Mesenchymal stem cell (in vitro differentiated cells and primary cell): Measurements from ENCODE around the gene SLC6A3.

Experiments
- DNase-seq: peaks from one replicate; pipeline ENCODE4 v3.0.0-alpha.2; 2013
- H2AFZ ChIP-seq: one replicate; pipeline ENCODE4 v1.6.1; 2013; ENCODE audit warnings: low read depth, mild to moderate bottlenecking, control low read depth, inconsistent platforms, low read length, moderate library complexity
- H2AK5ac ChIP-seq: 2 replicates; pipeline ENCODE4 v1.6.1; 2013; ENCODE audit warnings: low read length, moderate library complexity, mild to moderate bottlenecking, inconsistent platforms; ENCODE audit not compliant: severe bottlenecking
- H2BK120ac ChIP-seq: one replicate; pipeline ENCODE4 v1.6.1; 2013; ENCODE audit warnings: low read depth, mild to moderate bottlenecking, inconsistent platforms, low read length, moderate library complexity
- H2BK12ac ChIP-seq, 2 experiments: one replicate each; pipeline ENCODE4 v1.6.1; 2013; ENCODE audit warnings: inconsistent platforms in 2 of 2, low read length in 2 of 2, mild to moderate bottlenecking in 2 of 2, moderate library complexity in 2 of 2, control low read depth in 1 of 2
- H2BK15ac ChIP-seq: one replicate; pipeline ENCODE4 v1.6.1; 2013; ENCODE audit warnings: mild to moderate bottlenecking, low read depth, inconsistent platforms; ENCODE audit not compliant: poor library complexity, severe bottlenecking
- H2BK5ac ChIP-seq: 2 replicates; pipeline ENCODE4 v1.6.1; 2013; ENCODE audit warnings: low read depth, mild to moderate bottlenecking, low read length, control low read depth, inconsistent platforms; ENCODE audit not compliant: poor library complexity, severe bottlenecking
- H3K14ac ChIP-seq, 2 experiments: one replicate each; pipeline ENCODE4 v1.6.1; 2013; ENCODE audit warnings: inconsistent platforms in 2 of 2, low read length in 2 of 2, control low read depth in 1 of 2, mild to moderate bottlenecking in 1 of 2, moderate library complexity in 1 of 2
- H3K18ac ChIP-seq, 2 experiments: one replicate each; pipeline ENCODE4 v1.6.1; 2013; ENCODE audit warnings: inconsistent platforms in 2 of 2, low read length in 2 of 2, control low read depth in 1 of 2, low read depth in 1 of 2, mild to moderate bottlenecking in 1 of 2
- H3K23ac ChIP-seq, 2 experiments: one replicate each; pipeline ENCODE4 v1.6.1; 2013; ENCODE audit warnings: inconsistent platforms in 2 of 2, low read length in 2 of 2, mild to moderate bottlenecking in 2 of 2, moderate library complexity in 2 of 2, control low read depth in 1 of 2
- H3K27ac ChIP-seq: 2 replicates; pipeline ENCODE4 v1.5.1; 2013; ENCODE audit warnings: mild to moderate bottlenecking, moderate library complexity, low read length, control low read depth, inconsistent platforms; ENCODE audit not compliant: poor library complexity, severe bottlenecking
- H3K27me3 ChIP-seq, 2 experiments: 2 replicates each; pipeline versions ENCODE4 v1.6.1 to v1.7.0; 2013; ENCODE audit warnings: low read length in 2 of 2, mild to moderate bottlenecking in 2 of 2, moderate library complexity in 2 of 2, control low read depth in 1 of 2, inconsistent platforms in 1 of 2; ENCODE audit not compliant: control insufficient read depth in 1 of 2, insufficient read depth in 1 of 2
- H3K36me3 ChIP-seq, 2 experiments: 2 replicates each; pipeline versions ENCODE4 v1.6.1 to v1.7.0; 2013; ENCODE audit warnings: low read length in 2 of 2, control low read depth in 1 of 2, inconsistent platforms in 1 of 2, low read depth in 1 of 2, mild to moderate bottlenecking in 1 of 2; ENCODE audit not compliant: insufficient read depth in 2 of 2, control insufficient read depth in 1 of 2
- H3K4ac ChIP-seq, 2 experiments: one replicate each; pipeline ENCODE4 v1.6.1; 2013; ENCODE audit warnings: inconsistent platforms in 2 of 2, low read length in 2 of 2, mild to moderate bottlenecking in 2 of 2, moderate library complexity in 2 of 2, control low read depth in 1 of 2, low read depth in 1 of 2
- H3K4me1 ChIP-seq: 2 replicates; pipeline ENCODE4 v1.6.1; 2013; ENCODE audit warnings: low read depth, low read length, control low read depth; ENCODE audit not compliant: control insufficient read depth, insufficient read depth
- H3K4me2 ChIP-seq: 2 replicates; pipeline ENCODE4 v1.6.1; 2013; ENCODE audit warnings: low read length, mild to moderate bottlenecking, inconsistent platforms; ENCODE audit not compliant: poor library complexity, severe bottlenecking
- H3K4me3 ChIP-seq, 2 experiments: 2 replicates each; pipeline versions ENCODE4 v1.5.1 to v1.7.0; 2013; ENCODE audit warnings: low read length in 2 of 2, mild to moderate bottlenecking in 2 of 2, control low read depth in 1 of 2, low read depth in 1 of 2; ENCODE audit not compliant: insufficient read depth in 1 of 2
- H3K79me1 ChIP-seq: replicated peaks from 2 replicates; pipeline ENCODE4 v1.6.1; 2013; ENCODE audit warnings: mild to moderate bottlenecking, control low read depth, low read length, inconsistent platforms; ENCODE audit not compliant: poor library complexity, severe bottlenecking
- H3K9ac ChIP-seq: 2 replicates; pipeline ENCODE4 v1.7.0; 2013; ENCODE audit warnings: mild to moderate bottlenecking, low read length, moderate library complexity
- H3K9me3 ChIP-seq: 2 replicates; pipeline ENCODE4 v1.7.0; 2013; ENCODE audit warnings: mild to moderate bottlenecking, low read length; ENCODE audit not compliant: control insufficient read depth
- H4K8ac ChIP-seq: one replicate; pipeline ENCODE4 v1.6.1; 2013; ENCODE audit warnings: inconsistent platforms, mild to moderate bottlenecking, low read length, moderate library complexity
- H4K91ac ChIP-seq: one replicate; pipeline ENCODE4 v1.6.1; 2013; ENCODE audit warnings: mild to moderate bottlenecking, low read length, inconsistent platforms
- WGBS: methylation state at CpG from one replicate; pipeline ENCODE4 v1.1.7; 2013; ENCODE audit warnings: mixed read lengths; 5-methylcytosine and 5-hydroxymethylcytosine counted together

Gene SLC6A3

DNA sequence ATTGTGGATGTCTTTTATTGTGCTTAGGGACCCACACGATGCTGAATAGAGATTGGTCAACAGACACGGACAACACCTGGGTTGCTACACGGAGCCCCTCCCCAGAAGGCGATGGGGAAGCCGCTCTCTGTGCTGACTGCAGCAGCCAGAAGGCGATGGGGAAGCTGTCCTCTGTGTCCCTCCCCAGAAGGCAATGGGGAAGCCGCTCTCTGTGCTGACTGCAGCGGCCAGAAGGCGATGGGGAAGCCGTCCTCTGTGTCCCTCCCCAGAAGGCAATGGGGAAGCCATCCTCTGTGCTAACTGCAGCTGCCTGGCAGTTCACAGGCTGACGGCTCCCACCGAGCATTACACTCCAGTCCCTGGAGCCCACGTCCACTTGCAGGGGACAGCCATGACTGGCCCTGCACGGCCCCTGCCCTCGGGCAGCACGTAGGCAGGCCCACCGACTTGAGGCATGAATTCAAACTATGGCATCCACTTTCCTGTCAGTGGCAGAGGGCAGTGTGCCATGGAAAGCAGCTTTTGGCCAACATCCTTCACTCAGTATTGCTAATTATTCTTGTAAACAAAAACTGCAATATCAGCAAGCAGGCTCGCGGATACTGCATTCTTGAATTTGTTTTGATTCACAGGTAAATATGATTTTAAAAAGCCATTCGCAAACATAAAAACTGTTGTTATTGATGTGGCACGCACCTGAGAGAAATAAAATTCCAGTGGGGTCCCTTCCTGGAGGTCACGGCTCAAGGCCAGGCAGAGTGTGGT, 52.3 kb downstream of the SLC6A3 start:
- H3K4me2 ChIP-seq, result no peak overlapping the region
- no peak overlapping the region for H2AFZ ChIP-seq
- no peak overlapping the region for H2BK5ac ChIP-seq
- H2BK120ac ChIP-seq, result no peak overlapping the region
- H3K36me3 ChIP-seq, result no peaks in the 10 kb centered on the region
- H3K18ac ChIP-seq, result no peak overlapping the region
- no peak overlapping the region for H3K4me3 ChIP-seq
- no peak overlapping the region for H3K27ac ChIP-seq
- no peak for DNase-seq
- peaks cover 88 to 89% of the 10 kb centered on the region in 2 experiments for H3K27me3 ChIP-seq
- H3K14ac ChIP-seq, result no peak overlapping the region
- H3K79me1 ChIP-seq, result no peaks in the 10 kb centered on the region
- 76% methylated on average over 22 of the region's 22 CpGs for WGBS
- no peaks in the 10 kb centered on the region for H3K4me1 ChIP-seq
- H2BK12ac ChIP-seq, result no peak overlapping the region
- no peak overlapping the region for H3K9ac ChIP-seq
- H3K4ac ChIP-seq, result no peak overlapping the region
- H2BK15ac ChIP-seq, result no peak overlapping the region
- no peak overlapping the region for H2AK5ac ChIP-seq
- peaks cover 6% of the 10 kb centered on the region for H3K9me3 ChIP-seq
- H3K23ac ChIP-seq, result no peak overlapping the region
- H4K91ac ChIP-seq, result no peak overlapping the region
- no peak overlapping the region for H4K8ac ChIP-seq

DNA sequence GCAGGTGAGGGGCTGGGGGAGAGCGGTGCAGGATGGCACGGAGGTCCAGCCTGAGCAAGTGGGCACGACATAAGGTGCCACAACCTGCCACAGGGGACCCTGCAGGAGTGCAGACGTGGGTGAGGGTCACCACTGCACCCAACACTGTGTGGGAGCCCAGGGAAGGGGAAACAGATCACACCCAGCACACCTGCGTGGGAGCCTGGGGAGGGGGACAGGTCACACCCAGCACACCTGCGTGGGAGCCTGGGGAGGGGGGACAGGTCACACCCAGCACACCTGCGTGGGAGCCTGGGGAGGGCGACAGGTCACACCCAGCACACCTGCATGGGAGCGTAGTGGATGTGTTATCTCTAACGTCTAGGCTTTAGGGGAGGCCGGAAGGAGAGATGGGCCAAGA, 53.0 kb downstream of the SLC6A3 start:
- Histone ChIP-seq H3K9ac (no peak overlapping the region), H3K4ac (no peak overlapping the region), H3K4me1 (no peaks in the 10 kb centered on the region), H3K4me3 (no peak overlapping the region), H3K79me1 (no peaks in the 10 kb centered on the region), H3K4me2 (no peak overlapping the region), H3K14ac (no peak overlapping the region), H3K9me3 (peaks cover 6% of the 10 kb centered on the region), H2BK5ac (no peak overlapping the region), H2BK15ac (no peak overlapping the region), H3K27me3 (peaks cover 90 to 93% of the 10 kb centered on the region in 2 experiments), H3K27ac (no peak overlapping the region), H3K23ac (no peak overlapping the region), H3K36me3 (no peaks in the 10 kb centered on the region), H4K8ac (no peak overlapping the region), H2BK12ac (no peak overlapping the region), H4K91ac (no peak overlapping the region), H2AK5ac (no peak overlapping the region), H3K18ac (no peak overlapping the region), H2AFZ (no peak overlapping the region), H2BK120ac (no peak overlapping the region)
- no peak for DNase-seq
- 73% methylated on average over 11 of the region's 11 CpGs for WGBS

DNA sequence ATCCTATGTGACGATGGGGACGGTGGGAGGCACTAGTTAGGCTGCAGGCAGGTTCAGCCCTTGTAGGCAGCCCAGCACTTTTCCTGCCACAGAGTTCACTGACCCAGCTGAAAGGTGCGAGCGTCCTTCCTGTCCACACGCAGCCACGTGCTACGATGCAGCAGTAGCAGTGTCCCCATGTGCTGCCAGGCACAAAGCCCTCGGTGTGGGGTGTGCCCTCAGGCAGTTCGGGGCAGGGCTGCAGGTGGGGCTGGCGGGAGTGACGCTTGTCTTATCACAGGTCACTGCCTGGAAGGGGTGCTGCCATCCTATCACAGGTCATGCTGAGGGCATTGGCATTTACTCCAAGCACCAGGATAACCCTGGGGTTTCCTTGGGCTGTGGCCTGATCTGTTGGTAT, 53.5 kb downstream of the SLC6A3 start:
- Histone ChIP-seq H3K4me3 (no peak overlapping the region), H3K4ac (no peak overlapping the region), H2BK120ac (no peak overlapping the region), H3K23ac (no peak overlapping the region), H4K91ac (peak overlapping the region; percentile 32), H2AFZ (no peak overlapping the region), H4K8ac (no peak overlapping the region), H3K27me3 (peaks cover 92 to 97% of the 10 kb centered on the region in 2 experiments), H3K27ac (no peak overlapping the region), H3K4me2 (no peak overlapping the region), H3K79me1 (no peaks in the 10 kb centered on the region), H3K9ac (no peak overlapping the region), H3K4me1 (peaks cover 1% of the 10 kb centered on the region), H2BK12ac (no peak overlapping the region), H3K36me3 (no peaks in the 10 kb centered on the region), H2BK15ac (no peak overlapping the region), H2BK5ac (no peak overlapping the region), H3K9me3 (peaks cover 6% of the 10 kb centered on the region), H3K18ac (no peak overlapping the region), H3K14ac (peak overlapping the region in 1 of 2 experiments; percentile 36), H2AK5ac (no peak overlapping the region)
- no peak for DNase-seq
- 70% methylated on average over 11 of the region's 11 CpGs for WGBS

DNA sequence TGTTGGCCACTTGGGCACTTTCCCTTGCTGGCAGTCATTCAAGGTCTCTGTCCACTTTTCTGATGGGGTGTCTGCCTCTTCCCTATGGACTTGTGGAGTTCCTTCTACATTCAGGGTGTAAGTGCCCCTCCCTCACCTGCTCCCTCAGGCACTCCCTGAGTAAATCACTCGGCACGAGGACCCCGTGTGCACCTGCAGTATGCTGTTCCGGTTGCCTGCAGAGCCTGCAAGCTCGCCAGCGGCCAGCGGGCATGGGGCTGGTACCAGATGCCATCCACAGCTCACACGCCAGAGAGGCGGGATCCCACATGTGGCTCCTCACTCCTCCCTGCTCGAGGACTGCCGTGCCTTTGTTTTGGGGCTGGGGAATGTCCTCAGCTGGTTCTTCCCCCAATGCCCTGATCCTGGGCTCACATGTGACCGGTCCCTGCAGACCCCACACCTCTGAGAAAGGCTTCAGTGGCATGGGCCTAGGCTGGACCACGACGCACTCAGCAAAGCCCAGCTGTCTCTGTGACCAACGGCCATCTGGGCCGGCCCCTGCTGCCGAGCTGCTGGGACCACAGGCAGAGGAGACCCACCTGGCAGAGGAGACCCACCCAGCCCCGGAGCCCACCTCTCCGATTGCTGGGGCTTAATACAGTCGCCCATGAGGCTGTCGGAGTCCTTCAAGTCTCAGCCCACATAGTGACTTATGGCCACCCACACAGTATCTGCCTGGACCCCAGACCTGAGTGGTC, 54.2 kb downstream of the SLC6A3 start:
- Histone ChIP-seq H3K27ac (no peak overlapping the region), H2AFZ (no peak overlapping the region), H2BK12ac (no peak overlapping the region), H2BK120ac (no peak overlapping the region), H2BK15ac (no peak overlapping the region), H3K36me3 (no peaks in the 10 kb centered on the region), H2AK5ac (no peak overlapping the region), H3K79me1 (no peaks in the 10 kb centered on the region), H3K23ac (no peak overlapping the region), H3K4ac (no peak overlapping the region), H4K91ac (no peak overlapping the region), H3K27me3 (peaks cover 92 to 97% of the 10 kb centered on the region in 2 experiments), H4K8ac (no peak overlapping the region), H3K4me1 (peaks cover 7% of the 10 kb centered on the region), H3K4me2 (no peak overlapping the region), H3K18ac (no peak overlapping the region), H3K4me3 (no peak overlapping the region), H3K14ac (no peak overlapping the region), H3K9me3 (peaks cover 6% of the 10 kb centered on the region), H2BK5ac (no peak overlapping the region), H3K9ac (no peak overlapping the region)
- DNase-seq, result no peak
- WGBS, result 84% methylated on average over 21 of the region's 21 CpGs
